ENCODE data around the gene LMX1B.

The LMX1B gene

GRCh38 chr9:126584611-126585010 is 29.1 kb upstream of the LMX1B start:
- no peak for DNase-seq
- no peaks in the 10 kb centered on the region for H3K9me3 ChIP-seq (ENCODE audit: control insufficient read depth, low read length)
- H3K36me3 ChIP-seq (ENCODE audit: control insufficient read depth, insufficient read depth, low read length): no peaks in the 10 kb centered on the region
- H3K27me3 ChIP-seq (replicated peaks; ENCODE audit: control insufficient read depth, insufficient read depth, low read length, poor library complexity, severe bottlenecking): peaks cover 15% of the 10 kb centered on the region
- no peak overlapping the region for H3K27ac ChIP-seq (ENCODE audit: insufficient read depth, low read length, poor library complexity, severe bottlenecking)
- no peak overlapping the region for H3K4me3 ChIP-seq (ENCODE audit: insufficient read depth, low read depth, low read length, poor library complexity, severe bottlenecking)
- no peaks in the 10 kb centered on the region for H3K4me1 ChIP-seq (ENCODE audit: control insufficient read depth, insufficient read depth, low read length, poor library complexity, severe bottlenecking)

- no peak overlapping the region for H3K4me3 ChIP-seq (ENCODE audit: insufficient read depth, low read depth, low read length, poor library complexity, severe bottlenecking)
- peaks cover 15% of the 10 kb centered on the region for H3K27me3 ChIP-seq (replicated peaks; ENCODE audit: control insufficient read depth, insufficient read depth, low read length, poor library complexity, severe bottlenecking)
- no peaks in the 10 kb centered on the region for H3K9me3 ChIP-seq (ENCODE audit: control insufficient read depth, low read length)
- no peaks in the 10 kb centered on the region for H3K36me3 ChIP-seq (ENCODE audit: control insufficient read depth, insufficient read depth, low read length)
- no peak for DNase-seq
- no peak overlapping the region for H3K27ac ChIP-seq (ENCODE audit: insufficient read depth, low read length, poor library complexity, severe bottlenecking)
- no peaks in the 10 kb centered on the region for H3K4me1 ChIP-seq (ENCODE audit: control insufficient read depth, insufficient read depth, low read length, poor library complexity, severe bottlenecking)
Observed at GRCh38 chr9:126586236-126586635, 27.5 kb upstream of the LMX1B start.

DNA sequence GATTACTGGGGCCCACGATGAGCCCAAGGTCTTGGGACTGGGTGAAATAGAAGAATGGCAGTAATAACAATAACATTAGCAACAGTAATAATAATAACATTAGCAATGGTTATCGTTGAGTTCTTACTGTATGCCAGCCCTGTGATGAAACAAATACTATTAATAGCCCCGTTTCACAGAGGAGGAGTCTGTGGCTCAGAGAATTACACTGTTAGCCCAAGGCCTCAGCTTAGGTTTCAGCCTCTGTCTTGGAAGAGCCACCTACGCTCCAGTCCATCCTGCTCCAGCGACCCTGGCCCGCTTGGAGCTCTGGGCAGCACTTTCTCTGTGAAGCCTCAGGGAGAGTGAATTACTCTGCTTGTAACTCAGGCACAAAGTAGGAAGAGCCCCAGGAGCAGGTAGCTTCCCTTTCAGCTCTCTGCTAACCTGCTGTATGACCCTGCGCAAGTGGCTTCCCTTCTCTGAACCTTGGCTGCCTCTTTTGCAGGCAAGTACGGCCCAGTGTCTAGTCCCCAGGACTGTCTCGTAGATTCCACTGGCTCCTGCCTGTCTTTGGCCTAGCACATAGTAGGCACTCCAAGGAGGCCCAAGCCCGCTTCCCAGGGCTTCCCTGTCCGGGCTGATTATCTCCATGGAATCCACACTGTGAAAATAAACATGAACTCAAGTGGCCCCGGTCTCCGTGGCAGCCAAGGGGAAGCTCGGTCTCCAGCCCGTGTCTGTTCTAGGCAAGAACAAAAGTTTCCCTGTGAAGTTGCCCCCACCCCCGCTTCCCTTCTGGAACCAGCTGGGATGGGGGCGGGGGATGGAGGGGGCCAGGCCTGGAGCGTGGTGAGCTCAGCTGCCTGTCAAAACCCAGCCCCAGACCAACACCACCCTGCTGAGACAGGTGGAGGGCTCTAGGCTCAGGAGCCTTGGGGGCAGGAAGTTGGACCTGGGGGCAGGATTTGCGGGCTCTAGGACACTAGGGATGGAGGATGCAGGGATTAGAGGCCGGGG is 26.2 kb upstream of the LMX1B start:
- DNase-seq: no peak
- Histone ChIP-seq H3K36me3 (ENCODE audit: control insufficient read depth, insufficient read depth, low read length) (no peaks in the 10 kb centered on the region), H3K27me3 (replicated peaks; ENCODE audit: control insufficient read depth, insufficient read depth, low read length, poor library complexity, severe bottlenecking) (peaks cover 9% of the 10 kb centered on the region), H3K27ac (ENCODE audit: insufficient read depth, low read length, poor library complexity, severe bottlenecking) (no peak overlapping the region), H3K9me3 (ENCODE audit: control insufficient read depth, low read length) (no peaks in the 10 kb centered on the region), H3K4me1 (ENCODE audit: control insufficient read depth, insufficient read depth, low read length, poor library complexity, severe bottlenecking) (no peaks in the 10 kb centered on the region), H3K4me3 (ENCODE audit: insufficient read depth, low read depth, low read length, poor library complexity, severe bottlenecking) (no peak overlapping the region)

DNA sequence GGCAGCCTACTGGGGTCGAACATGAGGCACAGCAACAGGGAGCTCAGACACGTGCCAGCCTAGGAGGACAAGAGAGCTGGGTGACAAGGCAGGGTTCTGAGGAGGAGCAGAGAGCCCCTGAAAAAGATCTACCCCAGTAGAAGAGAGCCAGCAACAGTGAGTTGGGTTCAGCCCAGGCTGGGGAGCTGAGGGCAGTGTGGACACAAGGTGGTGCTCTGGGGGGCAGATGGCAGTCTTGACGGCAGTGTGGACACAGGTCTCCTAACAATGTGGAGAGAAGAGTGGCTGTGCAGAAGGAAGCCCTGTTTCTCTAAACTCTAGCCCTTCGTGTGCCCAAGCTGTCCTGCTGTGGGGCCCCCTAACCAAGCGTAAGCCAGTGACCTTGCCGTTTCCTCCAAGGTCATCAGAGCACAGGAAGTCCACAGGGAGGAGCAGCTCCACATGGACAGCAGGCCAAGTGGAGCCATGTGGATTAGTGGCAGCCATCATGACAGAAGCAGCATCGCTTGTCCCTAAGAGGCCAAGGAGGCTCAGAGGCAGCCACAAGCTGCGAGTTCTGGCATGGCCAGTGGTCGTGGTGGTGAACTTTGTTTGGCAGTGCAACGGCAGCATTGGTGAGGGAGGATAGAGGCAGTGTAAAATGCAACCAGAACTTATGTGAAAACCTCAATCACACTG is 25.1 kb upstream of the LMX1B start:
- Histone ChIP-seq H3K4me3 (ENCODE audit: insufficient read depth, low read depth, low read length, poor library complexity, severe bottlenecking) (no peak overlapping the region), H3K4me1 (ENCODE audit: control insufficient read depth, insufficient read depth, low read length, poor library complexity, severe bottlenecking) (no peaks in the 10 kb centered on the region), H3K27ac (ENCODE audit: insufficient read depth, low read length, poor library complexity, severe bottlenecking) (no peak overlapping the region), H3K27me3 (replicated peaks; ENCODE audit: control insufficient read depth, insufficient read depth, low read length, poor library complexity, severe bottlenecking) (peaks cover 9% of the 10 kb centered on the region), H3K9me3 (ENCODE audit: control insufficient read depth, low read length) (no peaks in the 10 kb centered on the region), H3K36me3 (ENCODE audit: control insufficient read depth, insufficient read depth, low read length) (no peaks in the 10 kb centered on the region)
- DNase-seq: no peak

DNA sequence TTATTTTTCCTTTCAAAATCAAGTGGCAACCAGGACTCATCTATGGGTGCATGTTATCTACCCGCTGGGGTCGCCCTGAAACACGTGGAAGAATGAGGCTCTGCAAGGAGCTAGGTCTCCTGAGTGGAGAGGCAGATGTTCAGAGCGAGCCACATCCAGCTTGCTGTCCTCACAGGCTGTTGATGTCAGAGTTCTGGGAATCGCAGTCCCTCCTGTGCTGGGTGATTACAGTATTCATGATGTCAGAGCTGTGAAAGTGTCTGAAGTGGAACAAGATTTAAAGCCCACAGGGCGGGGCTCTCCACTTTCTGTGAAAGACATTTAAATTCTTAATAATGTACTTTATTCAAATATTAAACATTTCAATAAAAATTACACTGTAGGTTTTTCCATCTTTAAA is 24.4 kb upstream of the LMX1B start:
- Histone ChIP-seq H3K4me1 (ENCODE audit: control insufficient read depth, insufficient read depth, low read length, poor library complexity, severe bottlenecking) (no peaks in the 10 kb centered on the region), H3K4me3 (ENCODE audit: insufficient read depth, low read depth, low read length, poor library complexity, severe bottlenecking) (no peak overlapping the region), H3K36me3 (ENCODE audit: control insufficient read depth, insufficient read depth, low read length) (no peaks in the 10 kb centered on the region), H3K9me3 (ENCODE audit: control insufficient read depth, low read length) (no peaks in the 10 kb centered on the region), H3K27ac (ENCODE audit: insufficient read depth, low read length, poor library complexity, severe bottlenecking) (no peak overlapping the region), H3K27me3 (replicated peaks; ENCODE audit: control insufficient read depth, insufficient read depth, low read length, poor library complexity, severe bottlenecking) (peaks cover 9% of the 10 kb centered on the region)
- no peak for DNase-seq

DNA sequence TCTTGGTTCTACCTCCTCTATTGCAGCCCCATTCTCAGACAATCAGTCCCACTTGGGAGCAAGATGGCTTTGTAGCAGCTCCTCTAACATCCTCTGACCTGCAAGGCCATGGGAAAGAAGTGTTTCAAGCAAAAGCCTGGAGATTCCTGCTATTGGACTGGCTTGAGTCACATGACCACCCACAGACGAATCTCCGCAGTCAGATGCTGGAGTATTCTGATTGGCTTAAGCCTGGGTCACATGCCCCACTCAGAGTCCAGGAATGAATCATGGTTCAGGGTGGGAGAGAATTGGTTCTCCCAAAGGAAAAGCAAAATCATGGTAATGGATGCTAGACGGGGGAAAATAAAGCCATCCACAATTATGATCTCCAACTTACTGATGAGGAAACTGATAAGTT is 22.6 kb upstream of the LMX1B start:
- Histone ChIP-seq H3K9me3 (ENCODE audit: control insufficient read depth, low read length) (no peaks in the 10 kb centered on the region), H3K4me1 (ENCODE audit: control insufficient read depth, insufficient read depth, low read length, poor library complexity, severe bottlenecking) (no peaks in the 10 kb centered on the region), H3K27me3 (replicated peaks; ENCODE audit: control insufficient read depth, insufficient read depth, low read length, poor library complexity, severe bottlenecking) (peaks cover 6% of the 10 kb centered on the region), H3K4me3 (ENCODE audit: insufficient read depth, low read depth, low read length, poor library complexity, severe bottlenecking) (no peak overlapping the region), H3K27ac (ENCODE audit: insufficient read depth, low read length, poor library complexity, severe bottlenecking) (no peak overlapping the region), H3K36me3 (ENCODE audit: control insufficient read depth, insufficient read depth, low read length) (no peaks in the 10 kb centered on the region)
- DNase-seq: no peak

GRCh38 chr9:126591922-126592321 is 21.8 kb upstream of the LMX1B start:
- no peaks in the 10 kb centered on the region for H3K9me3 ChIP-seq (ENCODE audit: control insufficient read depth, low read length)
- H3K27ac ChIP-seq (ENCODE audit: insufficient read depth, low read length, poor library complexity, severe bottlenecking): no peak overlapping the region
- no peak for DNase-seq
- H3K4me3 ChIP-seq (ENCODE audit: insufficient read depth, low read depth, low read length, poor library complexity, severe bottlenecking): no peak overlapping the region
- no peaks in the 10 kb centered on the region for H3K36me3 ChIP-seq (ENCODE audit: control insufficient read depth, insufficient read depth, low read length)
- H3K27me3 ChIP-seq (replicated peaks; ENCODE audit: control insufficient read depth, insufficient read depth, low read length, poor library complexity, severe bottlenecking): peaks cover 6% of the 10 kb centered on the region
- H3K4me1 ChIP-seq (ENCODE audit: control insufficient read depth, insufficient read depth, low read length, poor library complexity, severe bottlenecking): no peaks in the 10 kb centered on the region

- H3K9me3 ChIP-seq (ENCODE audit: control insufficient read depth, low read length): no peaks in the 10 kb centered on the region
- no peak overlapping the region for H3K27ac ChIP-seq (ENCODE audit: insufficient read depth, low read length, poor library complexity, severe bottlenecking)
- no peaks in the 10 kb centered on the region for H3K36me3 ChIP-seq (ENCODE audit: control insufficient read depth, insufficient read depth, low read length)
- DNase-seq: no peak
- H3K4me3 ChIP-seq (ENCODE audit: insufficient read depth, low read depth, low read length, poor library complexity, severe bottlenecking): no peak overlapping the region
- H3K4me1 ChIP-seq (ENCODE audit: control insufficient read depth, insufficient read depth, low read length, poor library complexity, severe bottlenecking): no peaks in the 10 kb centered on the region
- peaks cover 6% of the 10 kb centered on the region for H3K27me3 ChIP-seq (replicated peaks; ENCODE audit: control insufficient read depth, insufficient read depth, low read length, poor library complexity, severe bottlenecking)
Observed at GRCh38 chr9:126592461-126592860, 21.3 kb upstream of the LMX1B start.

- Histone ChIP-seq H3K4me3 (ENCODE audit: insufficient read depth, low read depth, low read length, poor library complexity, severe bottlenecking) (no peak overlapping the region), H3K27ac (ENCODE audit: insufficient read depth, low read length, poor library complexity, severe bottlenecking) (no peak overlapping the region), H3K36me3 (ENCODE audit: control insufficient read depth, insufficient read depth, low read length) (no peaks in the 10 kb centered on the region), H3K4me1 (ENCODE audit: control insufficient read depth, insufficient read depth, low read length, poor library complexity, severe bottlenecking) (no peaks in the 10 kb centered on the region), H3K9me3 (ENCODE audit: control insufficient read depth, low read length) (no peaks in the 10 kb centered on the region), H3K27me3 (replicated peaks; ENCODE audit: control insufficient read depth, insufficient read depth, low read length, poor library complexity, severe bottlenecking) (no peaks in the 10 kb centered on the region)
- no peak for DNase-seq
Observed at GRCh38 chr9:126595982-126596381, 17.7 kb upstream of the LMX1B start.

DNA sequence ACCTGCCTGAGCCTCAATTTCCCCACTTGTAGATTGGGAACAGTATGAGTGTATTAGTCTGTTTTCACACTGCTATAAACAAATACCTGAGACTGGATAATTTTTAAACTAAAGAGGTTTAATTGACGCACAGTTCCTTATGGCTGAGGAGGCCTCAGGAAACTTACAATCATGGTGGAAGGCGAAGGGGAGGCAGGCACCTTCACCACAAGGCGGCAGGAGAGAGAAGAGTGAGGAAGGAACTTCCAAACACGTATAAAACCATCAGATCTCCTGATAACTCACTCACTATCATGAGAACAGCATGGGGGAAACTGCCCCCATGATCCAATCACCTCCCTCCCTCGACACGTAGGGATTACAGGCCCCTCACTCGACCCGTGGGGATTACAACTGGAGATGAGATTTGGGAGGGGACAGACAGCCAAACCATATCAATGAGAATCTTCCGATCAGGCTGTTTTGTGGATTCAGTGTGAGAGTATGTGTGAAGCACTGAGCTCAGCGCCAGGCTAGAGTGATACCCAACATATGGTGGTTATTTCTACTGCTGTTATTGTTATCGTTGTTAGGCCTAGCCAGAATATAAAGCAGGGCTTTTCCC is 14.6 kb upstream of the LMX1B start:
- H3K27ac ChIP-seq (ENCODE audit: insufficient read depth, low read length, poor library complexity, severe bottlenecking): no peak overlapping the region
- DNase-seq: no peak
- no peak overlapping the region for H3K4me3 ChIP-seq (ENCODE audit: insufficient read depth, low read depth, low read length, poor library complexity, severe bottlenecking)
- H3K4me1 ChIP-seq (ENCODE audit: control insufficient read depth, insufficient read depth, low read length, poor library complexity, severe bottlenecking): no peaks in the 10 kb centered on the region
- no peaks in the 10 kb centered on the region for H3K9me3 ChIP-seq (ENCODE audit: control insufficient read depth, low read length)
- no peaks in the 10 kb centered on the region for H3K27me3 ChIP-seq (replicated peaks; ENCODE audit: control insufficient read depth, insufficient read depth, low read length, poor library complexity, severe bottlenecking)
- H3K36me3 ChIP-seq (ENCODE audit: control insufficient read depth, insufficient read depth, low read length): no peaks in the 10 kb centered on the region

Measured in effector memory CD4-positive, alpha-beta T cell (primary cell).